ENCODE data around the gene TRABD2B. TPM values are rescaled to one million over a fixed set of nuclear protein-coding genes. Genes with fewer than 3 reads are reported as not detected.

TRABD2B gene
- total RNA-seq, 1 experiment from 2014 or later, result 0.05 TPM

- no peak overlapping the region for H3K4me3 ChIP-seq (replicated peaks in 1 of 2; ENCODE audit: low read depth in 1 of 2, low read length in 2 of 2)
- no TSS peak for BruUV-seq (replicated peaks)
- ChIA-PET POLR2A (no interaction called here), RAD21 (ENCODE audit: low non-redundant PET in 1 of 2, low total read pairs in 2 of 2, uncharacterized antibody in 2 of 2, unreplicated experiment in 2 of 2) (no interaction called here), CTCF (no interaction called here)
- no peak overlapping the region for H2AFZ ChIP-seq (ENCODE audit: low read depth, low read length, poor library complexity, severe bottlenecking)
- no peaks in the 10 kb centered on the region for H3K79me2 ChIP-seq (ENCODE audit: insufficient read depth, low read length)
- DNase-seq (ENCODE audit: low read depth, low spot score), result no peak
- TF ChIP-seq JUND (IDR thresholded peaks at IDR 0.05), result no peak
- no peak for TF ChIP-seq CTCF (IDR thresholded peaks at IDR 0.05 in 2 of 3, conservative IDR thresholded peaks at IDR 0.05 in 1 of 3; ENCODE audit: borderline replicate concordance in 1 of 3, insufficient read depth in 1 of 3, low read depth in 2 of 3, low read length in 2 of 3)
- no peak for TF ChIP-seq ATF3 (IDR thresholded peaks at IDR 0.05)
- no peak for TF ChIP-seq RAD21 (IDR thresholded peaks at IDR 0.05; ENCODE audit: low read depth)
- no peak for TF ChIP-seq SRF (IDR thresholded peaks at IDR 0.05; ENCODE audit: low read depth)
- no peak for TF ChIP-seq EZH2phosphoT487 (IDR thresholded peaks at IDR 0.05; ENCODE audit: borderline replicate concordance)
- TF ChIP-seq CEBPB (IDR thresholded peaks at IDR 0.05; ENCODE audit: low read depth), result no peak
- no peak for TF ChIP-seq SIN3A (IDR thresholded peaks at IDR 0.05; ENCODE audit: low read depth)
- TF ChIP-seq EZH2 (IDR thresholded peaks at IDR 0.05), result no peak
- TF ChIP-seq REST (IDR thresholded peaks at IDR 0.05; ENCODE audit: low read depth), result no peak
- no peak for TF ChIP-seq YY1 (IDR thresholded peaks at IDR 0.05; ENCODE audit: extremely low read depth, insufficient replicate concordance, low read depth, low read length)
- no peak for TF ChIP-seq ELF1 (IDR thresholded peaks at IDR 0.05; ENCODE audit: borderline replicate concordance, low read depth)
- no peak for TF ChIP-seq MAX (IDR thresholded peaks at IDR 0.05)
- no peak overlapping the region for H3K27ac ChIP-seq (ENCODE audit: low read depth, low read length)
- no peaks in the 10 kb centered on the region for H3K9me2 ChIP-seq (ENCODE audit: insufficient read depth)
- no peaks in the 10 kb centered on the region for H3K9me3 ChIP-seq (ENCODE audit: control insufficient read depth in 1 of 2, insufficient read depth in 1 of 2, low read depth in 1 of 2, low read length in 2 of 2)
- peaks cover 5 to 11% of the 10 kb centered on the region in 2 experiments; a peak in 2 of 4 replicates for H3K4me1 ChIP-seq (ENCODE audit: control insufficient read depth in 1 of 2, insufficient read depth in 2 of 2, low read length in 2 of 2)
- no peak overlapping the region for H3K9ac ChIP-seq (ENCODE audit: low read length)
- no peak overlapping the region for H3K4me2 ChIP-seq (ENCODE audit: low read length)
- H3K27me3 ChIP-seq (ENCODE audit: insufficient read depth, low read length), result no peaks in the 10 kb centered on the region
- no peaks in the 10 kb centered on the region for H4K20me1 ChIP-seq (ENCODE audit: insufficient read depth)
- ATAC-seq, result no peak
- intact Hi-C loops (cut with micrococcal nuclease), result no loop called here
- H3K36me3 ChIP-seq (ENCODE audit: control insufficient read depth in 1 of 2, insufficient read depth in 2 of 2, low read length in 2 of 2), result no peaks in the 10 kb centered on the region
These were observed 106.4 kb downstream of the TRABD2B start for GRCh38 chr1:47890779-47891178.

Measured in HCT116 (cell line).